ENCODE measurements around the gene CD44. TPM values are rescaled to one million over a fixed set of nuclear protein-coding genes. Genes with fewer than 3 reads are reported as not detected.

The CD44 gene
- polyA plus RNA-seq, 1 of the 3 experiments (the other 2 are of a cell fraction) = 457 TPM

GRCh38 chr11:35139722-35140282 lies 831 bp downstream of the CD44 start:
- peaks cover 0 to 13% of the 10 kb centered on the region in 2 experiments for H3K36me3 ChIP-seq (replicated peaks in 1 of 2; ENCODE audit: control insufficient read depth in 1 of 2, insufficient read depth in 2 of 2, low read length in 1 of 2)
- ChIA-PET POLR2A (no interaction called here), CTCF (interaction anchor here (0.8 to 2.1 kb wide), 9 partner anchors 9 to 252 kb away, joined by 3 to 6 read pairs (median 3); no protein-coding TSS in a partner anchor)
- no peaks in the 10 kb centered on the region for H3K9me2 ChIP-seq
- peaks cover 24% of the 10 kb centered on the region in 2 experiments; a peak in 3 of 4 replicates for H3K4me1 ChIP-seq (ENCODE audit: control insufficient read depth in 1 of 2, insufficient read depth in 2 of 2, low read depth in 1 of 2, low read length in 1 of 2)
- H3K9ac ChIP-seq = peak overlapping the region; percentile 99
- peaks cover 66% of the 10 kb centered on the region for H3K79me2 ChIP-seq (ENCODE audit: insufficient read depth)
- peak overlapping the region in 1 of 2 experiments; percentile 80; a peak in 2 of 4 replicates for H3K27ac ChIP-seq (ENCODE audit: low read depth in 2 of 2, low read length in 1 of 2)
- TF ChIP-seq RFX5 (IDR thresholded peaks at IDR 0.05; ENCODE audit: low read length) (no peak), MXI1 (IDR thresholded peaks at IDR 0.05; ENCODE audit: low read depth, low read length) (no peak), NFIC (IDR thresholded peaks at IDR 0.05; ENCODE audit: borderline replicate concordance) (no peak), IRF3 (IDR thresholded peaks at IDR 0.05; ENCODE audit: low read depth, low read length) (no peak), PBX3 (IDR thresholded peaks at IDR 0.05) (no peak), TAF1 (IDR thresholded peaks at IDR 0.05; ENCODE audit: borderline replicate concordance, low read depth, low read length) (no peak), SIN3A (IDR thresholded peaks at IDR 0.05; ENCODE audit: borderline replicate concordance, low read depth, low read length) (no peak), FOXJ3 (CRISPR knock-in tag; IDR thresholded peaks at IDR 0.05) (no peak), FOXM1 (IDR thresholded peaks at IDR 0.05; ENCODE audit: low read depth) (no peak), GATA2 (CRISPR knock-in tag; IDR thresholded peaks at IDR 0.05) (no peak), ZBTB33 (IDR thresholded peaks at IDR 0.05; ENCODE audit: borderline replicate concordance, low read depth) (no peak)
- DNase-seq = no peak
- H2AFZ ChIP-seq (ENCODE audit: low read depth) = no peak overlapping the region
- 38% methylated on average over 6 of the region's 8 CpGs for WGBS (ENCODE audit: low lambda C conversion rate)
- H3K4me3 ChIP-seq (ENCODE audit: low read depth in 2 of 2, low read length in 1 of 2) = peak overlapping the region; percentile 71 to 95
- H3K27me3 ChIP-seq (ENCODE audit: insufficient read depth) = no peaks in the 10 kb centered on the region
- H3K4me2 ChIP-seq = peak overlapping the region; percentile 88
- H3K9me3 ChIP-seq = no peaks in the 10 kb centered on the region
- peaks cover 45% of the 10 kb centered on the region for H3F3A ChIP-seq (replicated peaks; ENCODE audit: insufficient read depth)
- H4K20me1 ChIP-seq (ENCODE audit: insufficient read depth) = peaks cover 36% of the 10 kb centered on the region

- ChIA-PET POLR2A (no interaction called here), CTCF (interaction anchor here (1.0 to 1.3 kb wide), 2 partner anchors 8 to 24 kb away, joined by 3 to 6 read pairs; no protein-coding TSS in a partner anchor)
- Histone ChIP-seq H3K4me2 (peak overlapping the region; percentile 88), H3K9ac (peak overlapping the region; percentile 99), H2AFZ (ENCODE audit: low read depth) (no peak overlapping the region), H3K36me3 (replicated peaks in 1 of 2; ENCODE audit: control insufficient read depth in 1 of 2, insufficient read depth in 2 of 2, low read length in 1 of 2) (peaks cover 0 to 21% of the 10 kb centered on the region in 2 experiments), H3F3A (replicated peaks; ENCODE audit: insufficient read depth) (peaks cover 45% of the 10 kb centered on the region), H3K9me2 (no peaks in the 10 kb centered on the region), H3K4me1 (ENCODE audit: control insufficient read depth in 1 of 2, insufficient read depth in 2 of 2, low read depth in 1 of 2, low read length in 1 of 2) (peaks cover 21 to 36% of the 10 kb centered on the region in 2 experiments; a peak in 3 of 4 replicates), H3K4me3 (ENCODE audit: low read depth in 2 of 2, low read length in 1 of 2) (peak overlapping the region; percentile 71 to 95; a peak in 3 of 4 replicates), H3K79me2 (ENCODE audit: insufficient read depth) (peaks cover 79% of the 10 kb centered on the region), H3K9me3 (no peaks in the 10 kb centered on the region), H3K27ac (ENCODE audit: low read depth in 2 of 2, low read length in 1 of 2) (peak overlapping the region; percentile 19 to 80; a peak in 3 of 4 replicates), H4K20me1 (ENCODE audit: insufficient read depth) (peaks cover 49% of the 10 kb centered on the region), H3K27me3 (ENCODE audit: insufficient read depth) (no peaks in the 10 kb centered on the region)
- 23% methylated on average over 2 of the region's 2 CpGs for WGBS (ENCODE audit: low lambda C conversion rate)
- no peak for TF ChIP-seq EZH2phosphoT487 (IDR thresholded peaks at IDR 0.05; ENCODE audit: borderline replicate concordance, low read depth)
- no peak for TF ChIP-seq ELF1 (IDR thresholded peaks at IDR 0.05)
- TF ChIP-seq TAF1 (IDR thresholded peaks at IDR 0.05; ENCODE audit: borderline replicate concordance, low read depth, low read length) = no peak
- TF ChIP-seq PBX3 (IDR thresholded peaks at IDR 0.05) = peak; percentile 33; the same call in 1 of the 2 replicates
- no peak for DNase-seq
These were observed 2.1 kb downstream of the CD44 start for GRCh38 chr11:35141071-35141470.
